Loucy (cell line): ENCODE data around the gene SORCS1.

Experiments
- EZH2phosphoT487 ChIP-seq: fragments of 200-600 bp; IDR thresholded peaks from 2 replicates; pipeline ENCODE4 v1.6.1; 2018; ENCODE audit warnings: antibody characterized with exemption, mild to moderate bottlenecking, moderate library complexity, borderline replicate concordance
- TF ChIP-seq, protein P1 (sequence below): fragments of 200-600 bp; sonication (generic); conservative IDR thresholded peaks from 2 replicates; pipeline ENCODE4 v1.5.1; 2014; ENCODE audit warnings: mild to moderate bottlenecking, antibody characterized with exemption, low read length

DNA sequence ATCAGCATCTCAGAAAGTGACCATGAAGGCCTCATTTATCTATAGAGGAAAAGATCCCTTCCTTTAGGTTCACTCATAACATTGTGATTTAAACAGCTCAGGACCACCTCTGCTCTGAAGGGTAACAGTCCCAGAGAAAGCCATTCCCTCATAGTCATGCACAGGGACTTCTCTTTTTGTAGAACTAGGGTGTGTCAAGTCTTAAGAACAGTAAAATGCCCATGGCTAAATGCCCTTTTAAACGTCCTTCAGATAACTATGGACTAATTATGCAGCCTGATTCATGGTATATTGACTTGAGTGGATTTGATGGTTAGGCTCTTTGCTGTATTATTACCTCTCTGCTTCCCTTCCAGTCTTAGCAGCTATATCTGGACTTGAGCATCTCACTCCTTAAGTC is 337.8 kb downstream of the SORCS1 start:
- TF ChIP-seq, protein P1, sequence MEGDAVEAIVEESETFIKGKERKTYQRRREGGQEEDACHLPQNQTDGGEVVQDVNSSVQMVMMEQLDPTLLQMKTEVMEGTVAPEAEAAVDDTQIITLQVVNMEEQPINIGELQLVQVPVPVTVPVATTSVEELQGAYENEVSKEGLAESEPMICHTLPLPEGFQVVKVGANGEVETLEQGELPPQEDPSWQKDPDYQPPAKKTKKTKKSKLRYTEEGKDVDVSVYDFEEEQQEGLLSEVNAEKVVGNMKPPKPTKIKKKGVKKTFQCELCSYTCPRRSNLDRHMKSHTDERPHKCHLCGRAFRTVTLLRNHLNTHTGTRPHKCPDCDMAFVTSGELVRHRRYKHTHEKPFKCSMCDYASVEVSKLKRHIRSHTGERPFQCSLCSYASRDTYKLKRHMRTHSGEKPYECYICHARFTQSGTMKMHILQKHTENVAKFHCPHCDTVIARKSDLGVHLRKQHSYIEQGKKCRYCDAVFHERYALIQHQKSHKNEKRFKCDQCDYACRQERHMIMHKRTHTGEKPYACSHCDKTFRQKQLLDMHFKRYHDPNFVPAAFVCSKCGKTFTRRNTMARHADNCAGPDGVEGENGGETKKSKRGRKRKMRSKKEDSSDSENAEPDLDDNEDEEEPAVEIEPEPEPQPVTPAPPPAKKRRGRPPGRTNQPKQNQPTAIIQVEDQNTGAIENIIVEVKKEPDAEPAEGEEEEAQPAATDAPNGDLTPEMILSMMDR: no peak
- no peak for TF ChIP-seq EZH2phosphoT487
